GM23338 (cell line): ENCODE results near the gene TMEM178B. TPM values are rescaled to one million over a fixed set of nuclear protein-coding genes. Genes with fewer than 3 reads are reported as not detected.

Experiments
- ATAC-seq: fragments of 200-7000 bp; cut with Tn5 transposase; 3 replicates; pipeline ENCODE4 v1.9.1; 2020
- DNase-seq: peaks from one replicate; pipeline ENCODE4 v3.0.0-alpha.2; 2015; ENCODE audit warnings: low spot score
- H2AFZ ChIP-seq: fragments of 200-600 bp; sonication (generic); 2 replicates; pipeline ENCODE4 v1.8.0; 2016; ENCODE audit warnings: antibody characterized with exemption, mild to moderate bottlenecking, moderate library complexity
- H3F3A ChIP-seq: fragments of 200-600 bp; sonication (generic); replicated peaks from 2 replicates; pipeline ENCODE4 v1.8.0; 2017; ENCODE audit warnings: antibody characterized with exemption, mixed run types, low read depth
- H3K27ac ChIP-seq: fragments of 200-600 bp; sonication (generic); 2 replicates; pipeline ENCODE4 v1.6.1; 2016; ENCODE audit warnings: low read depth
- H3K27me3 ChIP-seq: fragments of 200-600 bp; sonication (generic); 2 replicates; pipeline ENCODE4 v1.8.0; 2016; ENCODE audit warnings: mild to moderate bottlenecking, mixed run types, moderate library complexity; ENCODE audit not compliant: insufficient read depth
- H3K36me3 ChIP-seq: fragments of 200-600 bp; sonication (generic); 2 replicates; pipeline ENCODE4 v1.8.0; 2016; ENCODE audit warnings: mild to moderate bottlenecking; ENCODE audit not compliant: insufficient read depth
- H3K4me1 ChIP-seq: fragments of 200-600 bp; sonication (generic); 2 replicates; pipeline ENCODE4 v1.8.0; 2016; ENCODE audit warnings: mild to moderate bottlenecking, moderate library complexity; ENCODE audit not compliant: insufficient read depth
- H3K4me2 ChIP-seq: fragments of 200-600 bp; sonication (generic); 2 replicates; pipeline ENCODE4 v1.7.1; 2017; ENCODE audit warnings: mixed run types
- H3K4me3 ChIP-seq: fragments of 200-600 bp; sonication (generic); 2 replicates; pipeline ENCODE4 v1.6.1; 2016; ENCODE audit warnings: mixed run types
- H3K79me2 ChIP-seq: fragments of 200-600 bp; sonication (generic); replicated peaks from 2 replicates; pipeline ENCODE4 v1.8.0; 2017; ENCODE audit warnings: mild to moderate bottlenecking; ENCODE audit not compliant: insufficient read depth
- H3K9me2 ChIP-seq: fragments of 200-600 bp; sonication (generic); 2 replicates; pipeline ENCODE4 v1.8.0; 2017; ENCODE audit not compliant: insufficient read depth
- H4K20me1 ChIP-seq: fragments of 200-600 bp; sonication (generic); replicated peaks from 2 replicates; pipeline ENCODE4 v1.8.0; 2017; ENCODE audit warnings: mild to moderate bottlenecking; ENCODE audit not compliant: insufficient read depth
- H3K27ac Mint-ChIP-seq: 2 replicates; pipeline ENCODE4 v1.8.0; 2020; ENCODE audit warnings: inconsistent platforms, mild to moderate bottlenecking, moderate library complexity, mixed read lengths
- H3K27me3 Mint-ChIP-seq: 3 replicates; pipeline ENCODE4 v1.8.0; 2022; ENCODE audit warnings: low read depth, mild to moderate bottlenecking, moderate library complexity, mixed read lengths, inconsistent platforms; ENCODE audit not compliant: insufficient read depth, poor library complexity
- H3K36me3 Mint-ChIP-seq: 3 replicates; pipeline ENCODE4 v1.8.0; 2021; ENCODE audit warnings: low read depth, mild to moderate bottlenecking, inconsistent platforms, moderate library complexity, mixed read lengths
- H3K4me1 Mint-ChIP-seq: 3 replicates; pipeline ENCODE4 v1.8.0; 2020; ENCODE audit warnings: mild to moderate bottlenecking, inconsistent platforms, mixed read lengths
- H3K4me3 Mint-ChIP-seq: 3 replicates; pipeline ENCODE4 v1.8.0; 2021; ENCODE audit warnings: moderate library complexity, mild to moderate bottlenecking, inconsistent platforms, mixed read lengths
- H3K9me3 Mint-ChIP-seq: 3 replicates; pipeline ENCODE4 v1.8.0; 2020; ENCODE audit warnings: moderate library complexity, mild to moderate bottlenecking, inconsistent platforms, mixed read lengths
- CREB1 ChIP-seq: fragments of 250-450 bp; sonication (Bioruptor Pico); IDR thresholded peaks from 2 replicates; pipeline ENCODE4 v1.5.0; 2020; ENCODE audit warnings: low read depth, mild to moderate bottlenecking, moderate library complexity
- EZH2 ChIP-seq: fragments of 200-600 bp; sonication (generic); IDR thresholded peaks from one replicate; pipeline ENCODE4 v1.8.0; 2017; ENCODE audit warnings: antibody characterized with exemption, mild to moderate bottlenecking, low read depth; ENCODE audit not compliant: unreplicated experiment
- EZH2phosphoT487 ChIP-seq: fragments of 200-600 bp; sonication (generic); IDR thresholded peaks from one replicate; pipeline ENCODE4 v1.8.1; 2018; ENCODE audit warnings: antibody characterized with exemption; ENCODE audit not compliant: unreplicated experiment
- JUNB ChIP-seq: IDR thresholded peaks from one replicate; pipeline ENCODE4 v1.6.1; 2016; ENCODE audit warnings: antibody characterized with exemption; ENCODE audit not compliant: unreplicated experiment
- NANOG ChIP-seq: IDR thresholded peaks from 2 replicates; pipeline ENCODE4 v1.6.1; 2016; ENCODE audit warnings: antibody characterized with exemption, borderline replicate concordance
- POLR2AphosphoS5 ChIP-seq: IDR thresholded peaks from 2 replicates; pipeline ENCODE4 v1.6.1; 2016; ENCODE audit warnings: antibody characterized with exemption, low read depth
- STAT1 ChIP-seq: IDR thresholded peaks from one replicate; pipeline ENCODE4 v1.6.1; 2016; ENCODE audit warnings: antibody characterized with exemption; ENCODE audit not compliant: unreplicated experiment
- ZNF114 ChIP-seq: fragments of 250-450 bp; sonication (Bioruptor Pico); IDR thresholded peaks from 2 replicates; pipeline ENCODE4 v1.5.0; 2020; ENCODE audit warnings: mild to moderate bottlenecking, moderate library complexity
- ZNF331 ChIP-seq: fragments of 250-450 bp; sonication (Bioruptor Pico); IDR thresholded peaks from 2 replicates; pipeline ENCODE4 v1.5.0; 2020; ENCODE audit warnings: low read depth, mild to moderate bottlenecking, moderate library complexity
- polyA plus RNA-seq: library from polyadenylated mRNA; unstranded; fragments of >200 nt; fragmentation: Nextera tagmentation; extraction: Ambion mirVana; gene quantifications from 2 replicates; pipeline ENCODE4 v1.2.1, GENCODE V29; 2016
- total RNA-seq: library from RNA; depleted of rRNA; stranded (reverse); fragments of >200 nt; shearing (Covaris generic); gene quantifications from 2 replicates; pipeline ENCODE4 v1.2.3, GENCODE V29; 2014
- TF ChIP-seq, protein P1 (sequence below): fragments of 250-450 bp; sonication (Bioruptor Pico); IDR thresholded peaks from 2 replicates; pipeline ENCODE4 v1.5.0; 2020; ENCODE audit warnings: mild to moderate bottlenecking, moderate library complexity
- TF ChIP-seq, protein P2 (sequence below): IDR thresholded peaks from 2 replicates; pipeline ENCODE4 v1.6.1; 2016; ENCODE audit warnings: antibody characterized with exemption
- TF ChIP-seq, protein P3 (sequence below): IDR thresholded peaks from one replicate; pipeline ENCODE4 v1.6.1; 2018; ENCODE audit warnings: antibody characterized with exemption; ENCODE audit not compliant: unreplicated experiment
- TF ChIP-seq, protein P4 (sequence below), 2 experiments: fragments of 200-600 bp in 1 of 2; sonication (generic) in 1 of 2; conservative IDR thresholded peaks; 2 replicates each; pipeline versions ENCODE4 v1.5.1 to v1.6.1; 2016 to 2017; ENCODE audit warnings: antibody characterized with exemption in 2 of 2, low read depth in 2 of 2, mild to moderate bottlenecking in 2 of 2, moderate library complexity in 1 of 2

TMEM178B gene
- total and polyA plus RNA-seq, 2 experiments from 2014 or later = 4.9 to 15.6 TPM

DNA sequence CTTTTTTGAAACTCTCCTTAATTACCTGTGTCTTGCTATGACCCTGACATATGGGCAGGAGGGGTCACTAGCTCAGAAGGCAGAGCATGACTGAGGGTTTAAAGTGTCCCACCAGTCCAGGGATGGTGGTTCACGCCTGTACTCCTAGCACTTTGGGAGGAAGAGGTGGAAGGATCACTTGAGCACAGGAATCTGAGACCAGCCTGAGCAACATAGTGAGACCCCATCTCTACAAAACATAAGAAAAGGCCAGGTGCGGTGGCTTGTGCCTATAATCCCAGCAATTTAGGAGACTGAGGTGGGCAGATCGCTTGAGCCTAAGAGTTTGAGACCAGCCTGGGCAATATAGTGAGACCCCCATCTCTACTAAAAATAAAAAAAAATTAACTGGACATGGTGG is 133.8 kb downstream of the TMEM178B start:
- Histone ChIP-seq H3F3A (no peaks in the 10 kb centered on the region), H3K4me1 (peaks cover 49% of the 10 kb centered on the region), H3K79me2 (peaks cover 30% of the 10 kb centered on the region), H3K4me3 (no peak overlapping the region), H3K4me2 (no peak overlapping the region), H3K27ac (no peak overlapping the region), H2AFZ (no peak overlapping the region), H3K36me3 (no peaks in the 10 kb centered on the region), H4K20me1 (no peaks in the 10 kb centered on the region), H3K27me3 (no peaks in the 10 kb centered on the region), H3K9me2 (peaks cover 18% of the 10 kb centered on the region)
- no peak for DNase-seq
- 0 out of 3 replicates have a peak, but pooled peaks cover 6% of the 10 kb centered on the region for H3K36me3 Mint-ChIP-seq
- ATAC-seq = no peak
- H3K4me1 Mint-ChIP-seq = peaks cover 47% of the 10 kb centered on the region
- no peak for TF ChIP-seq ZNF331
- TF ChIP-seq, protein P1, sequence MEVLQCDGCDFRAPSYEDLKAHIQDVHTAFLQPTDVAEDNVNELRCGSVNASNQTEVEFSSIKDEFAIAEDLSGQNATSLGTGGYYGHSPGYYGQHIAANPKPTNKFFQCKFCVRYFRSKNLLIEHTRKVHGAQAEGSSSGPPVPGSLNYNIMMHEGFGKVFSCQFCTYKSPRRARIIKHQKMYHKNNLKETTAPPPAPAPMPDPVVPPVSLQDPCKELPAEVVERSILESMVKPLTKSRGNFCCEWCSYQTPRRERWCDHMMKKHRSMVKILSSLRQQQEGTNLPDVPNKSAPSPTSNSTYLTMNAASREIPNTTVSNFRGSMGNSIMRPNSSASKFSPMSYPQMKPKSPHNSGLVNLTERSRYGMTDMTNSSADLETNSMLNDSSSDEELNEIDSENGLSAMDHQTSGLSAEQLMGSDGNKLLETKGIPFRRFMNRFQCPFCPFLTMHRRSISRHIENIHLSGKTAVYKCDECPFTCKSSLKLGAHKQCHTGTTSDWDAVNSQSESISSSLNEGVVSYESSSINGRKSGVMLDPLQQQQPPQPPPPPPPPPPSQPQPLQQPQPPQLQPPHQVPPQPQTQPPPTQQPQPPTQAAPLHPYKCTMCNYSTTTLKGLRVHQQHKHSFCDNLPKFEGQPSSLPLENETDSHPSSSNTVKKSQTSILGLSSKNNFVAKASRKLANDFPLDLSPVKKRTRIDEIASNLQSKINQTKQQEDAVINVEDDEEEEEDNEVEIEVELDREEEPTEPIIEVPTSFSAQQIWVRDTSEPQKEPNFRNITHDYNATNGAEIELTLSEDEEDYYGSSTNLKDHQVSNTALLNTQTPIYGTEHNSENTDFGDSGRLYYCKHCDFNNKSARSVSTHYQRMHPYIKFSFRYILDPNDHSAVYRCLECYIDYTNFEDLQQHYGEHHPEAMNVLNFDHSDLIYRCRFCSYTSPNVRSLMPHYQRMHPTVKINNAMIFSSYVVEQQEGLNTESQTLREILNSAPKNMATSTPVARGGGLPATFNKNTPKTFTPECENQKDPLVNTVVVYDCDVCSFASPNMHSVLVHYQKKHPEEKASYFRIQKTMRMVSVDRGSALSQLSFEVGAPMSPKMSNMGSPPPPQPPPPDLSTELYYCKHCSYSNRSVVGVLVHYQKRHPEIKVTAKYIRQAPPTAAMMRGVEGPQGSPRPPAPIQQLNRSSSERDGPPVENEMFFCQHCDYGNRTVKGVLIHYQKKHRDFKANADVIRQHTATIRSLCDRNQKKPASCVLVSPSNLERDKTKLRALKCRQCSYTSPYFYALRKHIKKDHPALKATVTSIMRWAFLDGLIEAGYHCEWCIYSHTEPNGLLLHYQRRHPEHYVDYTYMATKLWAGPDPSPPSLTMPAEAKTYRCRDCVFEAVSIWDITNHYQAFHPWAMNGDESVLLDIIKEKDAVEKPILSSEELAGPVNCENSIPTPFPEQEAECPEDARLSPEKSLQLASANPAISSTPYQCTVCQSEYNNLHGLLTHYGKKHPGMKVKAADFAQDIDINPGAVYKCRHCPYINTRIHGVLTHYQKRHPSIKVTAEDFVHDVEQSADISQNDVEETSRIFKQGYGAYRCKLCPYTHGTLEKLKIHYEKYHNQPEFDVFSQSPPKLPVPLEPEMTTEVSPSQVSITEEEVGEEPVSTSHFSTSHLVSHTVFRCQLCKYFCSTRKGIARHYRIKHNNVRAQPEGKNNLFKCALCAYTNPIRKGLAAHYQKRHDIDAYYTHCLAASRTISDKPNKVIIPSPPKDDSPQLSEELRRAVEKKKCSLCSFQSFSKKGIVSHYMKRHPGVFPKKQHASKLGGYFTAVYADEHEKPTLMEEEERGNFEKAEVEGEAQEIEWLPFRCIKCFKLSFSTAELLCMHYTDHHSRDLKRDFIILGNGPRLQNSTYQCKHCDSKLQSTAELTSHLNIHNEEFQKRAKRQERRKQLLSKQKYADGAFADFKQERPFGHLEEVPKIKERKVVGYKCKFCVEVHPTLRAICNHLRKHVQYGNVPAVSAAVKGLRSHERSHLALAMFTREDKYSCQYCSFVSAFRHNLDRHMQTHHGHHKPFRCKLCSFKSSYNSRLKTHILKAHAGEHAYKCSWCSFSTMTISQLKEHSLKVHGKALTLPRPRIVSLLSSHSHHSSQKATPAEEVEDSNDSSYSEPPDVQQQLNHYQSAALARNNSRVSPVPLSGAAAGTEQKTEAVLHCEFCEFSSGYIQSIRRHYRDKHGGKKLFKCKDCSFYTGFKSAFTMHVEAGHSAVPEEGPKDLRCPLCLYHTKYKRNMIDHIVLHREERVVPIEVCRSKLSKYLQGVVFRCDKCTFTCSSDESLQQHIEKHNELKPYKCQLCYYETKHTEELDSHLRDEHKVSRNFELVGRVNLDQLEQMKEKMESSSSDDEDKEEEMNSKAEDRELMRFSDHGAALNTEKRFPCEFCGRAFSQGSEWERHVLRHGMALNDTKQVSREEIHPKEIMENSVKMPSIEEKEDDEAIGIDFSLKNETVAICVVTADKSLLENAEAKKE (CRISPR knock-in tag) = no peak
- TF ChIP-seq ZNF114 = no peak
- TF ChIP-seq, protein P2, sequence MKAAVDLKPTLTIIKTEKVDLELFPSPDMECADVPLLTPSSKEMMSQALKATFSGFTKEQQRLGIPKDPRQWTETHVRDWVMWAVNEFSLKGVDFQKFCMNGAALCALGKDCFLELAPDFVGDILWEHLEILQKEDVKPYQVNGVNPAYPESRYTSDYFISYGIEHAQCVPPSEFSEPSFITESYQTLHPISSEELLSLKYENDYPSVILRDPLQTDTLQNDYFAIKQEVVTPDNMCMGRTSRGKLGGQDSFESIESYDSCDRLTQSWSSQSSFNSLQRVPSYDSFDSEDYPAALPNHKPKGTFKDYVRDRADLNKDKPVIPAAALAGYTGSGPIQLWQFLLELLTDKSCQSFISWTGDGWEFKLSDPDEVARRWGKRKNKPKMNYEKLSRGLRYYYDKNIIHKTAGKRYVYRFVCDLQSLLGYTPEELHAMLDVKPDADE = no peak
- TF ChIP-seq, protein P3, sequence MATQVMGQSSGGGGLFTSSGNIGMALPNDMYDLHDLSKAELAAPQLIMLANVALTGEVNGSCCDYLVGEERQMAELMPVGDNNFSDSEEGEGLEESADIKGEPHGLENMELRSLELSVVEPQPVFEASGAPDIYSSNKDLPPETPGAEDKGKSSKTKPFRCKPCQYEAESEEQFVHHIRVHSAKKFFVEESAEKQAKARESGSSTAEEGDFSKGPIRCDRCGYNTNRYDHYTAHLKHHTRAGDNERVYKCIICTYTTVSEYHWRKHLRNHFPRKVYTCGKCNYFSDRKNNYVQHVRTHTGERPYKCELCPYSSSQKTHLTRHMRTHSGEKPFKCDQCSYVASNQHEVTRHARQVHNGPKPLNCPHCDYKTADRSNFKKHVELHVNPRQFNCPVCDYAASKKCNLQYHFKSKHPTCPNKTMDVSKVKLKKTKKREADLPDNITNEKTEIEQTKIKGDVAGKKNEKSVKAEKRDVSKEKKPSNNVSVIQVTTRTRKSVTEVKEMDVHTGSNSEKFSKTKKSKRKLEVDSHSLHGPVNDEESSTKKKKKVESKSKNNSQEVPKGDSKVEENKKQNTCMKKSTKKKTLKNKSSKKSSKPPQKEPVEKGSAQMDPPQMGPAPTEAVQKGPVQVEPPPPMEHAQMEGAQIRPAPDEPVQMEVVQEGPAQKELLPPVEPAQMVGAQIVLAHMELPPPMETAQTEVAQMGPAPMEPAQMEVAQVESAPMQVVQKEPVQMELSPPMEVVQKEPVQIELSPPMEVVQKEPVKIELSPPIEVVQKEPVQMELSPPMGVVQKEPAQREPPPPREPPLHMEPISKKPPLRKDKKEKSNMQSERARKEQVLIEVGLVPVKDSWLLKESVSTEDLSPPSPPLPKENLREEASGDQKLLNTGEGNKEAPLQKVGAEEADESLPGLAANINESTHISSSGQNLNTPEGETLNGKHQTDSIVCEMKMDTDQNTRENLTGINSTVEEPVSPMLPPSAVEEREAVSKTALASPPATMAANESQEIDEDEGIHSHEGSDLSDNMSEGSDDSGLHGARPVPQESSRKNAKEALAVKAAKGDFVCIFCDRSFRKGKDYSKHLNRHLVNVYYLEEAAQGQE = no peak
- no peak for TF ChIP-seq EZH2
- no peak for TF ChIP-seq CREB1 (CRISPR knock-in tag)
- TF ChIP-seq JUNB = no peak
- TF ChIP-seq, protein P4, sequence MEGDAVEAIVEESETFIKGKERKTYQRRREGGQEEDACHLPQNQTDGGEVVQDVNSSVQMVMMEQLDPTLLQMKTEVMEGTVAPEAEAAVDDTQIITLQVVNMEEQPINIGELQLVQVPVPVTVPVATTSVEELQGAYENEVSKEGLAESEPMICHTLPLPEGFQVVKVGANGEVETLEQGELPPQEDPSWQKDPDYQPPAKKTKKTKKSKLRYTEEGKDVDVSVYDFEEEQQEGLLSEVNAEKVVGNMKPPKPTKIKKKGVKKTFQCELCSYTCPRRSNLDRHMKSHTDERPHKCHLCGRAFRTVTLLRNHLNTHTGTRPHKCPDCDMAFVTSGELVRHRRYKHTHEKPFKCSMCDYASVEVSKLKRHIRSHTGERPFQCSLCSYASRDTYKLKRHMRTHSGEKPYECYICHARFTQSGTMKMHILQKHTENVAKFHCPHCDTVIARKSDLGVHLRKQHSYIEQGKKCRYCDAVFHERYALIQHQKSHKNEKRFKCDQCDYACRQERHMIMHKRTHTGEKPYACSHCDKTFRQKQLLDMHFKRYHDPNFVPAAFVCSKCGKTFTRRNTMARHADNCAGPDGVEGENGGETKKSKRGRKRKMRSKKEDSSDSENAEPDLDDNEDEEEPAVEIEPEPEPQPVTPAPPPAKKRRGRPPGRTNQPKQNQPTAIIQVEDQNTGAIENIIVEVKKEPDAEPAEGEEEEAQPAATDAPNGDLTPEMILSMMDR (conservative IDR thresholded peaks at IDR 0.05; ENCODE audit: low read depth in 2 of 2) = no peak
- no peak for TF ChIP-seq EZH2phosphoT487
- TF ChIP-seq NANOG = no peak
- TF ChIP-seq POLR2AphosphoS5 = no peak
- no peak for TF ChIP-seq STAT1
- H3K9me3 Mint-ChIP-seq = no peaks in the 10 kb centered on the region; the same call in 2 of the 3 replicates
- H3K4me3 Mint-ChIP-seq = no peak overlapping the region
- H3K27me3 Mint-ChIP-seq = peaks cover 5% of the 10 kb centered on the region
- H3K27ac Mint-ChIP-seq = no peak overlapping the region
